Activated CD8-positive, alpha-beta T cell treated with anti-CD3 and anti-CD28 coated beads for 36 hours (primary cell): ENCODE results near the gene CPPED1. TPM values are rescaled to one million over a fixed set of nuclear protein-coding genes. Genes with fewer than 3 reads are reported as not detected.

Experiments
- ATAC-seq: fragments of 200-7000 bp; cut with Tn5 transposase; one replicate; pipeline ENCODE4 v1.10.0; 2021; ENCODE audit warnings: mild to moderate bottlenecking, moderate library complexity
- CTCF ChIA-PET: fragments of 350-600 bp; sonication (Branson Sonifier 250); formaldehyde crosslinking; loops from one replicate; lab custom pipeline; 2021; ENCODE audit warnings: antibody characterized with exemption; lab: Charles Lee
- POLR2A ChIA-PET: fragments of 350-600 bp; sonication (Branson Sonifier 250); formaldehyde crosslinking; loops from one replicate; lab custom pipeline; 2021; ENCODE audit warnings: antibody characterized with exemption; lab: Charles Lee
- DNase-seq: peaks from one replicate; pipeline ENCODE4 v3.0.0-alpha.2; 2020
- H3K27ac Mint-ChIP-seq: one replicate; pipeline ENCODE4 v1.8.0; 2021; ENCODE audit warnings: mild to moderate bottlenecking, mixed read lengths
- H3K27me3 Mint-ChIP-seq: one replicate; pipeline ENCODE4 v1.8.0; 2021; ENCODE audit warnings: mixed read lengths
- H3K36me3 Mint-ChIP-seq: one replicate; pipeline ENCODE4 v1.8.0; 2021; ENCODE audit warnings: low read depth, mixed read lengths
- H3K4me1 Mint-ChIP-seq: one replicate; pipeline ENCODE4 v1.8.0; 2021; ENCODE audit warnings: low read depth, mixed read lengths
- H3K4me3 Mint-ChIP-seq: one replicate; pipeline ENCODE4 v1.8.0; 2021; ENCODE audit warnings: mild to moderate bottlenecking, moderate library complexity, mixed read lengths
- H3K9me3 Mint-ChIP-seq: one replicate; pipeline ENCODE4 v1.8.0; 2021; ENCODE audit warnings: mixed read lengths
- intact Hi-C: fragments of 100-400 bp; cut with micrococcal nuclease; formaldehyde crosslinking; loops from one replicate; pipeline ENCODE4 v1.10.0; 2022
- total RNA-seq, 2 experiments: library from RNA; stranded (reverse); gene quantifications; one replicate each; pipeline ENCODE4 v1.2.3, GENCODE V29; 2021
- TF ChIP-seq, protein P1 (sequence below): fragments of 200-600 bp; IDR thresholded peaks from one replicate; pipeline ENCODE4 v1.8.0; 2022; ENCODE audit warnings: antibody characterized with exemption, mild to moderate bottlenecking

The CPPED1 gene
- total RNA-seq, 2 experiments from 2014 or later: 5.0 to 5.7 TPM

DNA sequence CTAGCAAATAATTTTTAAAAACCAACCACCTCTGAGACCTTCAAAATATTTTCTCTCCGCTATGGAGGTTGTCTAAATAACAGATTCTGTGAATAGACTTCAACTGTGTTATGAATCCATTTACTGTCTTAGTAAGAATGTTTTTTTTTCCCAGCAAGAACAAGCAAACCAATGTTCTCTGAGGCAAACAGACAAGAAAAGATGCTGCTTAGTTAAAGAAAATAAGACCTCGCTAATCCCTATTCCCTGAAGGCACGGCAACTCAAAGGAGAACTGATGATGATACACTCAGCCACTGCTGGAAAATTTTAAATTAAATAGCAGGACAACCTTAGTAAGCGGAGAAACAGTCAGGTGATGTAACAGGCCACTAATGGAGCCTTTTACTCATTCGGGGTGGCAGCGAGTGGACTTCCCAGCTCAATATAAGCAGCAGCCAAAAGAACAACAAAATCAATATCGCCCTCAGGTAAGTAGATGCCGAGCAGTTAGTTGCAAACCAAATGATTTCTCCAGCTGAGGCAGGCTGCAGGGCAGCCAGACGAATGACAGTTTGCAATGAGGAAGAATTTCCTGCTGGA is 81.8 kb downstream of the CPPED1 start:
- TF ChIP-seq, protein P1, sequence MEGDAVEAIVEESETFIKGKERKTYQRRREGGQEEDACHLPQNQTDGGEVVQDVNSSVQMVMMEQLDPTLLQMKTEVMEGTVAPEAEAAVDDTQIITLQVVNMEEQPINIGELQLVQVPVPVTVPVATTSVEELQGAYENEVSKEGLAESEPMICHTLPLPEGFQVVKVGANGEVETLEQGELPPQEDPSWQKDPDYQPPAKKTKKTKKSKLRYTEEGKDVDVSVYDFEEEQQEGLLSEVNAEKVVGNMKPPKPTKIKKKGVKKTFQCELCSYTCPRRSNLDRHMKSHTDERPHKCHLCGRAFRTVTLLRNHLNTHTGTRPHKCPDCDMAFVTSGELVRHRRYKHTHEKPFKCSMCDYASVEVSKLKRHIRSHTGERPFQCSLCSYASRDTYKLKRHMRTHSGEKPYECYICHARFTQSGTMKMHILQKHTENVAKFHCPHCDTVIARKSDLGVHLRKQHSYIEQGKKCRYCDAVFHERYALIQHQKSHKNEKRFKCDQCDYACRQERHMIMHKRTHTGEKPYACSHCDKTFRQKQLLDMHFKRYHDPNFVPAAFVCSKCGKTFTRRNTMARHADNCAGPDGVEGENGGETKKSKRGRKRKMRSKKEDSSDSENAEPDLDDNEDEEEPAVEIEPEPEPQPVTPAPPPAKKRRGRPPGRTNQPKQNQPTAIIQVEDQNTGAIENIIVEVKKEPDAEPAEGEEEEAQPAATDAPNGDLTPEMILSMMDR: no peak
- POLR2A ChIA-PET: no interaction called here
- H3K27ac Mint-ChIP-seq: no peak overlapping the region
- intact Hi-C loops: no loop called here
- no peaks in the 10 kb centered on the region for H3K4me1 Mint-ChIP-seq
- no peak for DNase-seq
- H3K9me3 Mint-ChIP-seq: peaks cover 7% of the 10 kb centered on the region
- H3K4me3 Mint-ChIP-seq: no peak overlapping the region
- CTCF ChIA-PET: no interaction called here
- H3K36me3 Mint-ChIP-seq: peaks cover 6% of the 10 kb centered on the region
- H3K27me3 Mint-ChIP-seq: no peaks in the 10 kb centered on the region
- ATAC-seq: no peak

DNA sequence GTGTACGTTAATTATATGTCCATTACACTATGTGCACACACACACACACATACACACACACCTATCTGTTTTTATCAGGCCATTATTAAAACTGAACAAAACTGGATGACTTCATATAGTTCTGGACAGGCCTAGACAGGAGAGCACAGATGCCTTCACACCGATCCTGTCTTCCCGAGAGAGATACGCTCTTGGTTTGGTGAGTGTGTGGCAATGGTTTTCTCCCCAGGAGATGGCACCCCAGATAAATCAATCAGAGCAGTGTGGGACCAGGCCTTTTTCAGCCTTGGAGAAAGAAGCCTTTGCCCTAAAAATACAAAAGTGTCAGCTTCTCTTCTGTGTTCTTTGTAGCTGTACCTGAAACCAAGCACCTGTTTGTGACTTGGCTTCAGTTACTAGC is 83.7 kb downstream of the CPPED1 start:
- intact Hi-C loops: no loop called here
- no peaks in the 10 kb centered on the region for H3K27me3 Mint-ChIP-seq
- H3K4me3 Mint-ChIP-seq: no peak overlapping the region
- peaks cover 7% of the 10 kb centered on the region for H3K36me3 Mint-ChIP-seq
- no peaks in the 10 kb centered on the region for H3K4me1 Mint-ChIP-seq
- TF ChIP-seq, protein P1: no peak
- no peak for ATAC-seq
- no peak for DNase-seq
- CTCF ChIA-PET: no interaction called here
- POLR2A ChIA-PET: no interaction called here
- no peak overlapping the region for H3K27ac Mint-ChIP-seq
- H3K9me3 Mint-ChIP-seq: peaks cover 11% of the 10 kb centered on the region

DNA sequence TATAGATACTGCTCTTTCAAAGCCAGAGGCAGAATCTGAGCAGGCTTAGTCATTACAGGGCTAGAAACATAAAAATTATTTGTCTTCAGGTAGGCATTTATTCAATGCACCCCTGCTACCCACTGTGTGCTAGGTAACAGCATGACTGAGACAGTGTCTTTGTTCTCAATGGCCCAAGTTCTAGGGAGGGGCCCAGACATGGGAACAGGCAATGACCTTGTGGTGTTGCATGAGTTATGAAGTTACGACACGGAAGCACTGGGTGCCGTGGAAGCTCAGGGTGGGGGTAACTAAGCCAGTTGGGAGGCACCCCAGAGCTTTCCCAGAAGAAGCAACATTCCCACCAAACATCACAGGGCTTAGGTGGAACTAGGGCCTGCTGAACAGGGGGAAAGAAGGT is 87.0 kb downstream of the CPPED1 start:
- Mint-ChIP-seq H3K27ac (no peak overlapping the region), H3K4me3 (no peak overlapping the region), H3K36me3 (peaks cover 9% of the 10 kb centered on the region), H3K27me3 (no peaks in the 10 kb centered on the region), H3K9me3 (peaks cover 9% of the 10 kb centered on the region), H3K4me1 (no peaks in the 10 kb centered on the region)
- TF ChIP-seq, protein P1: no peak
- ATAC-seq: no peak
- ChIA-PET CTCF (no interaction called here), POLR2A (no interaction called here)
- DNase-seq: no peak
- intact Hi-C loops: no loop called here

DNA sequence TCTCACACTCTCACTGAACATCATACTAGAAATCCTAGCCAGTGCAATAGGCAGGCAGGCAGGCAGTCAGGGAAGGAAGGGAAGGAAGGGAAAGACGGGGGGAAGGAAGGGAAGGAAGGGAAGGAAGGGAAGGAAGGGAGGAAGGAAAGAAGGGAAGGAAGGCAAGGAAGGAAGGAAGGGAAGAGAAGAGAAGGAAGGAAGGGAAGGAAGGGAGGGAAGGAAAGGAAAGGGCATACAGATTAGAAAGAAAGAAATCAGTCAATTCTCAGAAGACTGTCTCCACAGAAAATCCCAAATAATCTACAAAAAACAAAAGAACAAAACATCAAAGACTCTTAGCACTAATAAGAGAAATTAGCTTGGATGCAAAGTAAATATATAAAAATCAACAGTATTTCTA is 93.9 kb downstream of the CPPED1 start:
- TF ChIP-seq, protein P1: no peak
- DNase-seq (no peak), ATAC-seq (no peak)
- peaks cover 1% of the 10 kb centered on the region for H3K36me3 Mint-ChIP-seq
- intact Hi-C loops: no loop called here
- ChIA-PET POLR2A (no interaction called here), CTCF (no interaction called here)
- H3K4me1 Mint-ChIP-seq: no peaks in the 10 kb centered on the region
- H3K4me3 Mint-ChIP-seq: no peak overlapping the region
- H3K27me3 Mint-ChIP-seq: no peaks in the 10 kb centered on the region
- peaks cover 1% of the 10 kb centered on the region for H3K9me3 Mint-ChIP-seq
- H3K27ac Mint-ChIP-seq: no peak overlapping the region

DNA sequence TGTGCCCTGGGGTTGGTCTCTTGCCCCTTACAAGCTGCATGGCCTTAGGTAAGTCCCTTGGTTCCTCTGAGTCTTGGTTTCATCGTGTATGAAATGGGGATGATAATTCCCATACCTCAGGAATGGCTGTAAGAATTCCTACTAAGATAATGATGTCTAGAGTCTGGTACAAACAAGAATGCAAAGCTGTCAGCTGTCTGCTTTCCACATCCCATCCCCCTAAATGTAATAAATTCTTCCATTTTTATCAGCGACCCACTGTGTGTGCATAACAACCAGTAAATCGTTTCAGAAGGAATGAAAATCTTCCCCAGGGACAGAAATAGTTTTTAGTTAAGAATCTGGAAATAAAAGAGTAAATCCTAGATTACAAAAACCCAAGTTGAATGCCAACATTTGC is 95.4 kb downstream of the CPPED1 start:
- intact Hi-C loops: no loop called here
- TF ChIP-seq, protein P1: no peak
- CTCF ChIA-PET: no interaction called here
- POLR2A ChIA-PET: no interaction called here
- H3K4me1 Mint-ChIP-seq: no peaks in the 10 kb centered on the region
- ATAC-seq (no peak), DNase-seq (no peak)
- H3K36me3 Mint-ChIP-seq: peaks cover 4% of the 10 kb centered on the region
- no peaks in the 10 kb centered on the region for H3K9me3 Mint-ChIP-seq
- no peak overlapping the region for H3K27ac Mint-ChIP-seq
- H3K27me3 Mint-ChIP-seq: no peaks in the 10 kb centered on the region
- no peak overlapping the region for H3K4me3 Mint-ChIP-seq
